Cerebellar nuclear complex (tissue), 1 donor: ENCODE measurements around the gene DHODH.
A peak's percentile ranks its signal among the peaks of the same experiment; 100 is the strongest.
"Not testable (repeated sequence)": the region's sequence is repeated elsewhere in the genome, so short reads cannot be mapped to it uniquely, and the experiment has no call there.

ENCODE experiments used
- DNase-seq, 2 experiments: peaks; one replicate each; lab custom pipeline; 2025; lab: John Stamatoyannopoulos, UW

Gene DHODH

GRCh38 chr16:72008424-72009216 lies at the start of gene DHODH:
Gene DHODH (plus strand): TSS chr16:72008744. CDS start chr16:72008765, 21 bp downstream.
- peak; percentile 81 to 98 for DNase-seq

DNA sequence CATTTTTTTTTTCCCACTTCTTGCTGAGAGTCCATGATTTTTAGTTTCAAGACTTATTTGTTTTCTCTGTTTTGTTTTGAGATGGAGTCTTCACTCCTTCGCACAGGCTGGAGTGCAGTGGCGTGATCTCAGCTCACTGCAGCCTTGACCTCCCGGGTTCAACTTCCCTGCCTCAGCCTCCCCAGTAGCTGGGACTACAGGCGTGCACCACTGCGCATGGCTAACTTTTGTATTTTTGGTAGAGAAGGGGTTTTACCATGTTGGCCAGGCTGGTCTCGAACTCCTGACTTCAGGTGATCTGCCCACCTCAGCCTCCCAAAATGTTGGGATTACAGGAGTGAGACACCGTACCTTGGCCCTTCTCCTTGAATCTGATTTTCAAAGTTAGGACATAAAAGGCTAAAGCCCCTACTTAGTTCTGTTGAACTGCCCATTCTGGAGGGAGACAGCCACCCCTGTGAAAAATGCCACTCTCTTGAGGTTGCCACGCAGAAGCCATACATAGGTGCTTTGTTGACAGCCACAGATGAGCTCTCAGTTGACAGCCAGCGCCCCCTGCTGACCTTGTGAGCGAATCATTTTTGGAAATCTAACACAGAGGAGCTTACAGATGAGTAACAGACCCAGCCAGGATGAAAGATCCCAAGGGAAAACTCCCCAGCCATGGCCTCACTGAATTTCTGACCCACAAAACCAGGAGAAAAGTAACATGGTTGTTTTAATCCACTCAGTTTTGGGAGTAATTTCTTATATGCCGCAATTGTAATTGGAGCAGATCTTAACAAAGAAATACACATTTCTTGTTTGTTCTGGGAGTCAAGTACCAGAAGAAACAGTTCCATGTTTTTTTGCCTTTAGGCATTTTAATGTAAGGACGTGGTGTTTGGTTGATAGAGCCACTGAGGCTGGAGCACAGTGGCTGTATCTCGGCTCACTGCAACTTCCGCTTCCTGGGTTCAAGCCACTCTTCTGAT lies 47.2 kb upstream of the DHODH start:
- DNase-seq: peak in 1 of 2 experiments; percentile 25

DNA sequence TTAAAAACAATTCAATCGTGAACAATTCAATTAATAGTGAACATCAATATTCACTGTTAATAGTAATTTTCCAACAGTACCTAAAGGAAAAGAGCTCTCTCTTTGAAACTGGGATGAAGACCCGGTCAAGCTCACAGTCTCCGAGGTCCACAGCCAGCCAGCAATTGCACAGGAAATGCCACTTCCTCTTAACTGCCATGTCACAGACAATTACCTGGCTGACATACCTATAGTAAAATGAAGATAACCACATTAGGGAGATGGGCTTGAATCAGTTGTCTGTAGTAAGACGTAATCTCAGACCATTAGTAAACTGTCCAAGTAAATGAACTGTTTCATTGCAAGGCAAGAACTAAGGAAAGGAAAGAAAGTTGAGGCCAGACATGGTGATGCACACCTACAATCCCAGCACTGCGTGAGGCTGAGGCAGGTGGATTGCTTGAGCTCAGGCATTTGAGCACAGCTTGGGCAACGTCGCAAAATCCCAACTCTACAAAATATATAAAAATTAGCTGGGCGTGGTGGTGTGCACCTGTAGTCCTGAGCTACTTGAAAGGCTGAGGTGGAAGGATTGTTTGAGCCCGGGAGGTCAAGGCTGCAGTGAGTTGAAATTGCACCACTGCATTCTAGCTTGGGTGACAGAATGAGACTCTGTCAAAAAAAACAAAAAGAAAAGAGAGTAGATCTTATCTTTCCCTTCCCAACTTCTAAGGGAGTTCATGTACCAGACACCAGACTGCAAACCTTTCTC lies 45.2 kb upstream of the DHODH start:
- DNase-seq: no peak

- no peak for DNase-seq
Measured at GRCh38 chr16:71965223-71965622, 43.3 kb upstream of the DHODH start.

DNA sequence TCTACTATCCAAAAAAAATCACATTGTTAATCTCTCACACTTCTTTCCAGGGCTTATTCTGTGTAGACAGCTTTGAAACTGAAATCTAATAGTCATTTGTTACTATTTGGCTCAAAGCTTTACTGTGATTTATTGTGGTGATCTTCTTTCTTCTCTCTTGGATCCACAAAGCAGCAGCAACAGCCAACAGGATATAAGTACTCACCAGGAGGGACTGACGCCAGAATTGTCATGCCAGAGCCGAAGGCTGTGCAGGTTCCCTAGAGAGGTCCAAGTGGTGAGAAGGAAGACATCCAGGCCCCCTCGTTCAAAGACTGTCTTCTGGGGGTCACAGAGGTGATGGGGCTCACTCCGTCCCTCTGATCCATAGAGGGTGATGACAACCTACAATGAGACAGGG lies 41.6 kb upstream of the DHODH start:
- DNase-seq: no peak

DNA sequence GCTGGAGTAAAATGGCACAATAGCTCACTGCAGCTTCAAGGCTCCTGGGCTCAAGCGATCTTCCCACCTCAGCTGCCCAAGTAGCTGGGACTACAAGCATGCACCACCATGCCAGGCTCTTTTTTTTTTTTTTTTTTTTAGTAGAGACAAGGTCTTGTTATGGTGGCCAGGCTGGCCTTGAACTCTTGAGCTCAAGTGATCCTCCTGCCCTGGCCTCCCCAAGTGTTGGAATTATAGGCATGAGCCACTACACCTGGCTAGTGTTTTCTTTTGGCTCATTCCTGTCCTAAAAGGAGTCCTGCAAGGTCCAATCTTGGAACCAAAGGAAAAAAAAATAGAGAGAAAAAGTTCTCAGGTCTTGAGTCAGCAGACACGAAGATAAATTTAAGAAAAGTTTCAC lies 39.2 kb upstream of the DHODH start:
- DNase-seq: no peak

DNA sequence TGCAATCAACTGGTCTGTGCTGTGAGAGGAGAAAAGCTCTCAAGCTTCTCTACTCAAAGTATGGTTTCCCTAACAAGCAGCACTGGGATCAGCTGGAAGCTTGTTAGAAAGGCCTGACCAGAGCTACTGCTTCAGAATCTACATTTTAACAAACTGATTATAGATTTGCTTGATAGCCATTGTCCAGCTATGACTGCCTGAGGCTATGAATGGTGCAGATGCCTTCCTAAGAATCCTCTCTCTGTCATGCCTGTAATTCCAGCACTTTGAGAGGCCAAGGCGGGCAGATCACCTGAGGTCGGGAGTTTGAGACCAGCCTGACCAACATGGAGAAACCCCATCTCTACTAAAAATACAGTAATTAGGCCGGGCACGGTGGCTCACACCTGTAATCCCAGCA lies 37.0 kb upstream of the DHODH start:
- no peak for DNase-seq

DNA sequence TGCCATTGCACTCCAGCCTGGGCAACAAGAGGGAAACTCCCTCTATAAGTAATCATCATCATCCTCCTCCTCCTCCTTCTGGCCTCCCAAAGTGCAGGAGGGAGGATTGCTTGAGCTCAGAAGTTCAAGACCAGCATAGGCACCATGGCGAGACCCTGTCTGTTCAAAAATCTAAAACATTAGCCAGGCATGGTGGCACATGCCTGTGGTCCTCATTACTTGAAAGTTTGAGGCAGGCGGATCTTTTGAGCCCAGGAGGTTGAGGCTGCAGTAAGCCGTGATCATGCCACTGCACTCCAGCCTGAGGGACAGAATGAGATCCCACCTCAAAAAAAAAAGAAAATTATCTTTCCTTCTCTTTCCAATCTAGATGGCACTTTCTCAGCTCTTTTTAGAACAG lies 36.2 kb upstream of the DHODH start:
- DNase-seq: no peak

- DNase-seq: no peak
Measured at GRCh38 chr16:71973001-71973400, 35.5 kb upstream of the DHODH start.

- no peak for DNase-seq
Measured at GRCh38 chr16:71974068-71974818, 34.3 kb upstream of the DHODH start.

- DNase-seq: no peak
Measured at GRCh38 chr16:71985262-71985974, 23.1 kb upstream of the DHODH start.

DNA sequence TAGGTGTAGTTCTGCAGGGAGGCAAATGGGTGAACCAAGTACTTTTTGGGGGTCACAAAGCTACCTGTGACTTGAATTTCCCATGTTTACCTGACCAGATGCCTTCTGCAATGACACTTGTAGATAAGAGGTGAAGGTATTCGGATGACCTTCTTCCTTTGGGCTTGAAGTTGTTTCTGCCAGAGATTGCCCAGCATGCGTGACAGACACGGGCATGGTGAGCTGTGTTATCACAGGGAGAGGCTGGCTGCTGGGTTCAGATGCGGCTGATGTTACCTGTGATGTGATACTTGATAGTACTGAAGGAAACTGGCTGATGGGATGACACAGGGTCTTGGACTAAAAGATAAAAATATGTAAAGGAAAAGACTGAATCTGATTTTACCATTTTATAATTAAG lies 22.4 kb upstream of the DHODH start:
- no peak for DNase-seq

GRCh38 chr16:71995038-71995437 lies 13.5 kb upstream of the DHODH start:
- DNase-seq: no peak

GRCh38 chr16:71997578-71997977 lies 11.0 kb upstream of the DHODH start:
- not testable (repeated sequence) for DNase-seq

GRCh38 chr16:72001180-72001874 lies 7.2 kb upstream of the DHODH start:
- DNase-seq: no peak

- no peak for DNase-seq
Measured at GRCh38 chr16:72002619-72003018, 5.9 kb upstream of the DHODH start.

DNA sequence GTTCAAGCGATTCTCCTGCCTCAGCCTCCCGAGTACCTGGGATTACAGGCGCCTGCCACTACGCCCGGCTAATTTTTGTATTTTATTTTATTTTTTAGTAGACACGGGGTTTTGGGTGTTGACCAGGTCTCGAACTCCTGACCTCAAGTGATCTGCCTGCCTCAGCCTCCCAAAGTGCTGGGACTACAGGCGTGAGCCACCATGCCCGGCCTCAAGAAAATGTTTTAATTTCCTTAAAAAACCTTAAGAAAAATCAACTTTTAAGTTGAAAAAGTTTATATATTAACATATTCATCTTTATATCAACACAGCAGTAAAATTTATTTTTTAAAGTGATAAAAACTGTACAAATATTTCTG lies 500 bp upstream of the DHODH start:
- DNase-seq: not testable (repeated sequence)

GRCh38 chr16:72009779-72010178 lies 1.2 kb downstream of the DHODH start:
- DNase-seq: no peak

- DNase-seq: no peak
Measured at GRCh38 chr16:72012607-72013006, 4.1 kb downstream of the DHODH start.

GRCh38 chr16:72013389-72013788 lies 4.8 kb downstream of the DHODH start:
- no peak for DNase-seq
